HG03354 (cell line): ENCODE results near the gene ZNF611.
"Not testable (repeated sequence)": the region's sequence is repeated elsewhere in the genome, so short reads cannot be mapped to it uniquely, and the experiment has no call there.

Experiments
- ATAC-seq: cut with Tn5 transposase; IDR thresholded peaks from one replicate; pipeline ENCODE4 v1.9.1; 2021; ENCODE audit warnings: mild to moderate bottlenecking; ENCODE audit not compliant: unreplicated experiment, poor library complexity, severe bottlenecking

ZNF611 gene

DNA sequence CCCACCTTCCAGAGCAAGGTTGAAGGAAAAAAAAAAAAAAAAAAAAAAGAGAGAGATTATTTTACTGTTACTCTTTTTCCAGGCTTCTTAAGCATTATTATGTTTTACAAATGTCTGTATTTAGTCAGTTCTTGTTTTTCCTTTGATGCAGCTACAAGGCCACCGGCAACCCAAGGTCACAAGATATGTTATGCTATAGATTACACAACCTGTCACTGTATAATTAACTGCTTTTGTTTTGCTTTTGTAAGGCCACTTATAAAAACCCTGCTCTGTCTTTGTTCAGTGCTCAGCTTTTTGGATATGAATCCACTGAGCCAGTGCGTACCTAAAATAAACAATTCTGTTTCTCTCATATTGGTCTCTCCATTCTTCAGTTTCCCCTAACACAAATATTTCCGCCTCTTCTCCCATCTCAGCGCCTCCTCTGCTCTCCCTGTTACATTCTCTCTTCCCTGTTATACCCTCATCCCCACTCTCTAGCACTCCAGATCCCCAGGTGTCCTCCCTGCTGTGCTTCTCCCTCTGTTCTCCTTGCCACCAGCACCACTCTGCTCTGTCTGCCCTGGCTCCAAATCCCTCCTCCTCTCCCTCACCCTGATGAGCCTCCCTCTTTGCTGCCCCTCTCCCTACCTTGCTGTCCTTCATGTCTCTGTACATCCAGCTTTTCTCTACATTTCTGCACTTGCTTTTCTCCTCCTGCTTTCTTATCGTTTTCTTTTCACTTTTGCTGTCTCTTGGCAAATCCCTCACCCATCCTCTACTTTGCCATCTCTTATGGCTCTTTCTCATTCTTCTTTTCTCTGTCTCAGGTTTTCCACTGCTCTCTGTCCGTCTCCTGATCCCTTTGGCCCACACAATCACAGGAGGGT, 45.7 kb downstream of the ZNF611 start:
- ATAC-seq = not testable (repeated sequence)

DNA sequence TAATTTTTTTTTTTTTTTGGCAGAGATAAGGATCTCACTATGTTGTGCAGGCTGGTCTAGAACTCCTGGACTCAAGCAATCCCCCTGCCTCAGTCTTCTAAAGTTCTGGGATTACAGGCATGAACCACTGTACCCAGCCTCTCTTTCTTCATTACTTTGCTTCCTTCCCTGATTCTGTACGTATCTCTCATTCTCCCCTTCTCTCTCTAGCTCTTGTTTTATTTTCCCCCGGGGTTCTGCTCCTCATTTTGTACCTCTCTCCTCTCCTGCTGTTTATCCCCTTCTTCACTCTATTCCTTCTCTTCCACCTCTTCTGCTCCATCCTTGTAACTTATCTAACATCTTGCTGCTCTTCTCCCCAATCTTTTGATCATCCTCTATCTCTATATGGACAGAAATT, 46.5 kb downstream of the ZNF611 start:
- ATAC-seq = no peak

DNA sequence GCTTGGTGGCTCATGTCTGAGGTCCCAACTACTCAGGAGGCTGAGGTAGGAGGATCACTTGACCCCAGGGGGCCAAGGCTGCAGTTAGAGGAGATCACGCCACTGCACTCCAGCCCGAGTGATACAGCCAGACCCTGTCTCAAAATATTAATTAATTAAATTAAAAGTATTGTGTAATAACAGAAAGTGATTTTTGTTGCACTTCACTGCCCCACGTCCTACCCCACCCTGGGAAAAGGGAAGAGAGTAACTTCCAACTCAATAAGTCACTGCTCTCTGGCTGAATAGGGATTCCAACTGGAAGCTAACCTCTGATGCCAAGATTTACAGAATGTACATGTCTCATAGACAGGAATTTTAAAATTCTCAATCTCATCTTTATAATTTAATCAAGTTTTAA, 47.2 kb downstream of the ZNF611 start:
- no peak for ATAC-seq

DNA sequence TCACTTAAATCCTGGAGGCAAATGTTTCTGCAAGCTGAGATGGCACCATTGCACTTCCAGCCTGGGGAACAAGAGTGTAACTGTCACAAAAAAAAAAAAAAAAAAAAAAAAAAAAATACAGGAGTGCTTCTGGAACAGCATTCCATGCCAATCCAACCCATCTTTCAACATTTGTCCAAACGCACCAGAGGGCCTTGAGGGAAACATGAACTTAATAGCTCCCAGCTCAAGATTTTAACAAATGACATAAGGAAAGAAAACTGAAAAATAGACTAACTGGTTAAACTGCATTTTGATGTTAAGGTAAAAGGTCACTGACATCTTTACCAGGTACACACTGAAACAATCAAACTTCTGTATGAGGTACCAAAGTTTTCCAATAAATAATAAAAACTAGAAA, 49.0 kb downstream of the ZNF611 start:
- no peak for ATAC-seq

DNA sequence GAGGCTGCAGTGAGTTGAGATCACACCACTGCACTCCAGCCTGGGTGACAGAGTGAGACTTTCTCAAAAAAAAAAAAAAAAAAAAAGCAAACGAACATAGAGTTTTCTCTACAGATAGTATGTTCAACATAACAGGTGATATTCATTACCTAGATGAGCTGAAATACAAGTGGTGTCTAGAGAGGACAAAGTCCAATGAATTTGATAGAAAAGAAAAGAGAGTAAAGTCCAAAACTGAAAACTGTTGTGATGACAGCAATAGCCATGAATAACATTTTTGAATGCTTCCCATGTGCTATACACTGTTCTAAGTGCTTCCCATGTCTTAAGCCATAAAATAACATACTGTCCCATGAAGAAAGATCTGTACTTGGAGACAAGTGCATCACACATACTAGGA, 53.6 kb downstream of the ZNF611 start:
- not testable (repeated sequence) for ATAC-seq

DNA sequence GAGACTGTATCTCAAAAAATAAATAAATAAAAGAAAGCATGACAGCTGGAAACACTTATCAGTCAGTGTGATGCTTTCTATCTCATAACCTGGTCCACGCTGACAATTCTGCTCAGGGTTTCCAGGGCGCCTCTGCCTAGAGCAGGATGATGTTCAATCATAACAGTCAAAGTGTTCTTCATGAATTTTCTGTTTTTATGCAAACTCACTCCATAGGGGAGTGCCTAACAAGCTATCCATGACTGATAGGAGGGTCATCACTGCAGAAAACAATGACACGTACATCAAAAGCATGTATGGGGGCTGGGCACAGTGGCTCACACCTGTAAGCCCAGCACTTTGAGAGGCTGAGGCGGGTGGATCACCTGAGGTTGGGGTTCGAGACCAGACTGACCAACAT, 55.2 kb downstream of the ZNF611 start:
- ATAC-seq = no peak

DNA sequence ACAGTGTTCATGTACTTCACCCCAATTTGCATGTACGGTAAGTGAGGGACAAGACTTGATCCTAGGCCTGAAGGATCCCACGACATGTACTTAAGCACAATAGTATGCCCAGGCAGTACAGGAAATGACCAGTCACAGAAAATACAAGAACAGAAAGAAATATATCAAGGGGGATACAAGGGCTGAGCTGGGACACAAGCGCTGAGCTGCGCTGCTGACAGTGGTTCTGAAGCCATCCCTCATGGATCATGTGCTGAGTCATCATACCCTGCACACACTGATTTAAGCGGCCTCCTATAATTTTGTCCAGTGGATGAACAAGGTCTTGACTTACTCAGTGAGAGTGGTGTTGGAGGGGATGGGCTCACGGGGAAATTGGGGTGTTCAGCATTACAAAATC, 59.6 kb downstream of the ZNF611 start:
- ATAC-seq = not testable (repeated sequence)

DNA sequence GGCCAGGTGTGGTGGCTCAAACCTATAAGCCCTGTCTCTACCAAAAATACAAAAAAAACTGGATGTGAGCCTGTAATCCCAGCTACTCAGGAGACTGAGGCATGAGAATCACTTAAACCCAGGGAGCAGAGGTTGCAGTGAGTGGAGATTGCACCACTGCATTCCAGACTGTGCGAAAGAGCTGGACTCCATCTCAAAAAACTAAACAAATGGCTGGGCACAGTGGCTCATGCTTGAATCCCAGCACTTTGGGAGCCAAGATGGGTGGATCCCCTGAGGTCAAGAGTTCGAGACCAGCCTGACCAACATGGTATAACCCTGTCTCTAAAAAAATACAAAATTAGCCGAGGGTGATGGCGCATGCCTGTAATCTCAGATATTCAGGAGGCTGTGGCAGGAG, 61.8 kb downstream of the ZNF611 start:
- ATAC-seq = no peak

DNA sequence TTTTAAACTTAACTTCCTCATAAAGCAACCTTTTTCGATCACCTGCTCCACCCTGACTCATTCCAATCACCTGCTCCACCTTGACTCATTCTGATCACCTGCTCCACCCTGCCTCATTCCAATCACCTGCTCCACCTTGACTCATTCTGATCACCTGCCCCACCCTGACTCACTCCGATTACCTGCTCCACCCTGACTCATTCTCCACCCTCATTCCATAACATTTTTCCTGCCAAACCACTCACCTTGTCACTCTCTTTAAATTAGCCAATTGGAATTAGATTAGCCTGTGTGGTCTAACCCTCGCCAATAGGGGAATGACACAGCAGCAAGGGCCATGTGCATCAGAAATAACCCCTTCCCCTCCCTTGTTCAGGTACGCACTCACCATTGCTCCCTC, 64.8 kb downstream of the ZNF611 start:
- no peak for ATAC-seq

DNA sequence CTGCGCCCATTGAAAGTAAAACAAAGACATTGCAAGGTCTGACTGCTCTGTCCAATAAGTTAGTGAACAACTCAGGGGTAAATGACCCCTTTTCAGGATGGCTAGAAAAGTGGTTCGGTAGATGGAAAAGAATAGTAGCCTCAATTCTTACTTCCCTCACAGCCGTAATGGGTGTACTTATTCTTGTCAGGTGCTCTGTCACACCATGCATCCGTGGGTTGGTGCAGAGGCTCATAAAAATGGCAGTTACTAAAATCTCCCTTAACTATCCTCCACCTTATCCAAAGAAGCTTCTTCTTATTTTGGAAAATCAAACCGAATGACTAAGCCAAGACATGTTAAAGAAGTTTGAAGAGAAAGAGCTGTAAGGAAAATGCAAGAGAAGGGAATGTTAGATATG, 65.3 kb downstream of the ZNF611 start:
- no peak for ATAC-seq

DNA sequence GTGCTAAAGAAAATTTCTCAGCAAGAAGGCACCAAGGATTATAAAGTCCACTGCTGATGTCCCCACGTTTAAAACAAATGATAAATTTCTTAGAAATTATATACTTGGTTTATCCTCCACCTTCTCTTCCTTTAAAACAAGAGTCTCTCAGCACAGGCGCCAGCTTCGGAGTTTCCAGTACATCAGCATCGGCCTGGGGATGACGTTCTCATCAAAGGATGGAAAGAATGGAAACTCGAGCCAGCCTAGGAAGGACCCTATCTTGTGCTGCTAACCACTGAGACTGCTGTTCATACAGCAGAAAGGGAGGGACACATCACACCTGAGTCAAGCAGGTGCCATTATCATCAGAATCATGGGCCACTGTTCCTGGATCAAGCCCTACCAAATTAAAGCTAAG, 66.9 kb downstream of the ZNF611 start:
- no peak for ATAC-seq

DNA sequence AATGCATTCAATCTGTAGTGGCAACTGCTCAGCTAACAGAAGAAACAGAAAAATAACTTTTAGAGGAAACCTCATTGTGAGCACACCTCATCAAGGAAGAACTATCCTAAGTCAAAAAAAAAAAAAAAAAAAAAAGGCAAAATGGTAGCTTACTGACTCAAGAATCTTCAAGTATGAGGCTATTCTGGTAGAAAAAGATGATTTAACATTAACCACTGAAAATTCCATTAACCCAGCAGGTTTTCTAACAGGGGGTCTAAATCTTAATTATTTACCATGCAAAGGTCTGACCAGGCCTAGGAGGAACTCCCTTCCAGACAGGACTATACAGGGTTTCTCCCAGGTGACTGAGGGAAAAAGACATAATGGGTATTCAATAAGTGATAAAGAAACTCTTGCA, 68.3 kb downstream of the ZNF611 start:
- no peak for ATAC-seq

DNA sequence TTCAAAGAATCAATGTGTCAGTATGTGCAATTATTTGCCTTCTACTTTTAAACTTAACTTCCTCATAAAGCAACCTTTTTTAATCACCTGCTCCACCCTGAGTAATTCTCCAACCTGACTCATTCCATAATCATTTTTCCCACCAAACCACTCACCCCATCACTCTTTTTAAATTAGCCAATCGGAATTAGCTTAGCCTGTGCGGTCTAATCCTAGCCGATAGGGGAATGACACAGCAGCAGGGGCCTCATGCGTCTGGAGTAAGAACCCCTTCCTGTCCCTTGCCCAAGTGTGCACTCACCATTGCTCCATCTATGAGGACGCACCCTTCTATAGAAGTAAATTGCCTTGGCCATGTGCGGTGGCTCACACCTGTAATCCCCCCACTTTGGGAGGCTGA, 69.3 kb downstream of the ZNF611 start:
- ATAC-seq = no peak

DNA sequence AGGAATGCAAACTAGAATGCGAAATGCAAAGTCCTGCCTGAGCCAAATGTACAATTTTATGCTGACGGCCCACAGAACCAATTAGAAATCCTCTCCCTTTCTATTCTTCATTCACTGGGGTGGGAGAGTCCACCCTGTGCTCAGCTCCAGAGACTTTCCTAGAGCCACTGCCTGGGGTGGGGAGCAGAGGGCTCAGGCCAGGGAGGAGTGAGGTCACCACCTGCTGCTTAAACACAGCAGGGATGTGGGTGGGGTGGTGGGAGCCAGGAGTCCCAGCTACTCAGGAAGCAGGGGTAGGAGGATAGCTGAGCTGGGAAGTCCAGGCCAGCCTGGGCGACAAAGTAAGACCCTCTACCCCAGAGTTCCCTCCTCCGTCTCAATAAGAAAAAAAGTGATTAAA, 69.8 kb downstream of the ZNF611 start:
- no peak for ATAC-seq

DNA sequence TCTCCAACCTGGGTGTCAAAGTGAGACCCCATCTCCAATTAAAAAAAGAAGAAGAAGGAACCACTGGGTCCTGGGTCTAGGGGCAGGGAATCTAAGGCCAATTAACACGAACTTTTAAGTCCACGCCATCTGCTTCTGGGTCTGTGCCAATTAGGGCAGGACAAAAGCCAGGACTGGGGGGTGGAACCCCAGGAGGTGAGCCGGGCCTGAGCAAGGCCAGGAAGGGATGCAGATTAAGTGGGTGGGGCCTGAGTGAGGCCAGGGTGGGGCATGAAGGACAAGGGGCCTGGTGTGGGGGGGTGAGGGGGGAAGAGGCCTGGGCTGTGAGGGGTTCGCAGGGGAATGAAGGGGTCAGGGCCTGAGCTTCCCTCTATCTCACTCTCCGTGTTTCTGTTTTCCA, 70.4 kb downstream of the ZNF611 start:
- ATAC-seq = no peak

DNA sequence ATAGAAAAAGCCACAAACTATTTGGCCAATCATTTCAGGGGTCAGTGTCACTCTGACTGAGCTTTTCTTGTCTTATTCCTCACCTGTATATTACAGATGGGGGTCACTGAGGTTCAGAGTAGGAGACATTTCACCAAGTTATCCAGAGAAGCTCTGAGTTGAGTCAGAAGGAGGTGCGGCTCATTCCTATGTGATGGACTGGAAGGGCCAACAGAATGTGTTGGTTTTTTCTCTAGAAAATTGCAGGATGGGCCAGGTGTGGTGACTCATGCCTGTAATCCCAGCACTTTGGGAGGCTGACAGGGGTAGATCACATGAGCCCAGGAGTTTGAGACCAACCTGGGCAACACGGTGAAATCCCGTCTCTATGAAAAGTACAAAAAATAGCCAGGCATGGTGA, 72.2 kb downstream of the ZNF611 start:
- no peak for ATAC-seq

DNA sequence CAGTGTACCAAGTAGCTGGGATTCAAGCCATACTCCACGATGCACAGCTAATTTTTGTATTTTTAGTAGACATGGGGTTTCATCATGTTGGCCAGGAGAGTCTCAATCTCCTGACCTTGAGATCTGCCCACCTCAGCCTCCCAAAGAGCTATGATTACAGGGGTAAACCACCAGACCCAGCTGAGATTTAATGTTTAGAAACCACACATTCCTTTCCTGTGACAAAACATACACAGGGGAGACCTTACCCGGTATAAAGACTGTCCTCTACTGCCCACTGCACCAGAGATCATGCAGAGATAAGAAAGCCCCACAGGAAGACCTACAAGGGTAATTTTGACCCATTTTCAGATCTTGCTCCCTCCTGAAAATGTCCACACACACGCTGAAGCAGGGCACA, 73.9 kb downstream of the ZNF611 start:
- no peak for ATAC-seq

DNA sequence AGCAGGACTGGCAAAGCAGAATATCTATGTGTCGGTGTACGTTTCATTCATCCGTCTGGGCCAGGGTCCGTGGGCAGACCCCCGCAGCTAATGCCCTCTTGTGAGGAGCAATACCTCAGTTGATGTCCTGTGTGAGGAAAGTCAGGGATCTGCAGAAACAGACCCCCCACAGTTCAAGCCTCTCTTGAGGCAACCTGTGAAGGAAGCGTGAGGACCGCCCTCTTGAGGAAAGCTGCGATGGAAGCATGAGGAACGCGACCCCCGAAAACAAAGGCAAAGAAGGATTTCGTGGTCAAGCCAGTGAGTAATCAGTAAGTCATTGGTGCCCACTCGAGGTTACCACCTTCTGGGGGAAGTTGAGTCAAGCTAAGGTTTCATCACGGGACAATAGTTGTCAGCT, 75.8 kb downstream of the ZNF611 start:
- ATAC-seq = no peak

DNA sequence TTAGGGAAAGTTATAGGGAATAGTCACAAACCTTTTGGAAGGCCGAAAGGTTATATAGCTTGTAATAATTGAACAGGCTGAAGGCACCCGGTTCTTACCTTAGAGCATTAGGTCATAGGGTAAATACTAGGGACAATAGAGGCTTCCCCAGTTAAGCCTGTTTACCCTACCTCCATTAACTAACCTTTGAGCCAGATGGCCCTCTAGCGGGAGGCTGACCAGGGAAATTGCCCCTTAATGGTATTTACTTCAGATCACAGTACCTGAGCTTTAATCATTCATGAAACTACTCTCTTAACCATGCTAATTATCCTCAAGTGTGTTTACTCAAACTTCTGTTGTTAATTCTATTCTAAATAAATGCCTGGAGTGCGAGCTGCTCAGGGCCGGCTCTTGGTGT, 76.2 kb downstream of the ZNF611 start:
- no peak for ATAC-seq

DNA sequence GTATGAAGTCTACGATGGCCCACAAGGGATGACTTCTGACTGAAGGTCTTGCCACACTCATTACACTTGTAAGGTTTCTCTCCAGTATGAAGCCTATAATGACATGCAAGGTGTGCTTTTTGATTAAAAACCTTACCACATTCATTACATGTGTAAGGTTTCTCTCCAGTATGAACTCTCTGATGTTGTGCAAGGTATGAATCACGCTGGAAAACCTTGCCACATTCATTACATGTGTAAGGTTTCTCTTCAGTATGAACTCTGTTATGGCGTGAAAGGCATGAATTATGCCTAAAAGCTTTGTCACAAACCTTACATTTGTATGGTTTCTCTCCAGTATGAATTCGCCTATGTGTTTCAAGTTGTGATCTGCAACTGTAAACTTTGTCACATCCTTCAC, 81.7 kb downstream of the ZNF611 start:
- no peak for ATAC-seq
